ENCODE results near the gene KY. TPM values are rescaled to one million over a fixed set of nuclear protein-coding genes. Genes with fewer than 3 reads are reported as not detected.
"Not testable (repeated sequence)": the region's sequence is repeated elsewhere in the genome, so short reads cannot be mapped to it uniquely, and the experiment has no call there.

KY gene
- total RNA-seq, 6 donors from 2014 or later = 0.11 to 2.1 (median 0.38) TPM; not detected in 2

GRCh38 chr3:134579141-134579665, 71.6 kb downstream of the KY start:
- Histone ChIP-seq H3K27me3 (no peaks in the 10 kb centered on the region), H3K27ac (no peak overlapping the region), H3K9me3 (peaks cover 0 to 6% (median 0%) of the 10 kb centered on the region in 4 donors), H3K4me1 (no peaks in the 10 kb centered on the region), H3K36me3 (no peaks in the 10 kb centered on the region), H3K4me3 (no peak overlapping the region)
- ATAC-seq (ENCODE audit: low FRiP score in 2 of 2) (no peak), DNase-seq (no peak)
- TF ChIP-seq POLR2AphosphoS5 (IDR thresholded peaks at IDR 0.05) (no peak), CTCF (IDR thresholded peaks at IDR 0.05) (no peak), EP300 (IDR thresholded peaks at IDR 0.05) (no peak), POLR2A (IDR thresholded peaks at IDR 0.05) (no peak)
- WGBS, 2 donors = 79 to 80% methylated on average over 3 of the region's 3 CpGs

- TF ChIP-seq POLR2AphosphoS5 (IDR thresholded peaks at IDR 0.05) (no peak), EP300 (IDR thresholded peaks at IDR 0.05) (no peak), POLR2A (IDR thresholded peaks at IDR 0.05) (no peak), CTCF (IDR thresholded peaks at IDR 0.05) (no peak)
- 92 to 97% methylated on average over 3 of the region's 3 CpGs for WGBS, 2 donors
- H3K9me3 ChIP-seq = peaks cover 0 to 3% (median 0%) of the 10 kb centered on the region in 4 donors
- H3K4me1 ChIP-seq = no peaks in the 10 kb centered on the region
- no peak overlapping the region for H3K27ac ChIP-seq
- DNase-seq (no peak), ATAC-seq (ENCODE audit: low FRiP score in 2 of 2) (no peak)
- H3K27me3 ChIP-seq = no peaks in the 10 kb centered on the region
- no peaks in the 10 kb centered on the region for H3K36me3 ChIP-seq
- H3K4me3 ChIP-seq = no peak overlapping the region
These were observed 74.0 kb downstream of the KY start for GRCh38 chr3:134576831-134577230.

GRCh38 chr3:134576426-134576825, 74.4 kb downstream of the KY start:
- DNase-seq = no peak
- Histone ChIP-seq H3K27me3 (no peaks in the 10 kb centered on the region), H3K4me1 (no peaks in the 10 kb centered on the region), H3K36me3 (no peaks in the 10 kb centered on the region), H3K27ac (no peak overlapping the region), H3K9me3 (peaks cover 0 to 3% (median 0%) of the 10 kb centered on the region in 4 donors), H3K4me3 (no peak overlapping the region)
- WGBS, 2 donors = 79 to 81% methylated on average over 6 of the region's 6 CpGs
- no peak for ATAC-seq (ENCODE audit: low FRiP score in 2 of 2)
- TF ChIP-seq CTCF (IDR thresholded peaks at IDR 0.05) (no peak), POLR2AphosphoS5 (IDR thresholded peaks at IDR 0.05) (no peak), POLR2A (IDR thresholded peaks at IDR 0.05) (no peak), EP300 (IDR thresholded peaks at IDR 0.05) (no peak)

- 94 to 95% methylated on average over 2 of the region's 2 CpGs for whole genome bisulfite sequencing, 2 donors
- not testable (repeated sequence) for H3K27me3 ChIP-seq; ATAC-seq (ENCODE audit: low FRiP score in 2 of 2); H3K36me3 ChIP-seq; H3K4me3 ChIP-seq; H3K4me1 ChIP-seq; H3K27ac ChIP-seq; DNase-seq
- H3K9me3 ChIP-seq = peaks cover 0 to 17% (median 5%) of the 10 kb centered on the region in 4 donors
These were observed 80.9 kb downstream of the KY start for GRCh38 chr3:134569899-134570298.

- no peaks in the 10 kb centered on the region for H3K27me3 ChIP-seq
- no peak for TF ChIP-seq POLR2A (IDR thresholded peaks at IDR 0.05)
- TF ChIP-seq POLR2AphosphoS5 (IDR thresholded peaks at IDR 0.05) = no peak
- H3K4me3 ChIP-seq = no peak overlapping the region
- H3K36me3 ChIP-seq = no peaks in the 10 kb centered on the region
- no peak overlapping the region for H3K27ac ChIP-seq
- ATAC-seq (ENCODE audit: low FRiP score in 2 of 2) = no peak
- peaks cover 0 to 17% (median 5%) of the 10 kb centered on the region in 4 donors for H3K9me3 ChIP-seq
- no peak for DNase-seq
- 79 to 87% methylated on average over 6 of the region's 6 CpGs for WGBS, 2 donors
- no peaks in the 10 kb centered on the region for H3K4me1 ChIP-seq
These were observed 82.0 kb downstream of the KY start for GRCh38 chr3:134568790-134569189.

- H3K27me3 ChIP-seq = no peaks in the 10 kb centered on the region
- H3K4me3 ChIP-seq = no peak overlapping the region
- 39 to 42% methylated on average over 3 to 4 of the region's 4 CpGs for WGBS, 2 donors
- TF ChIP-seq POLR2AphosphoS5 (IDR thresholded peaks at IDR 0.05) = no peak
- TF ChIP-seq CTCF (IDR thresholded peaks at IDR 0.05) = no peak
- no peak for TF ChIP-seq EP300 (IDR thresholded peaks at IDR 0.05)
- no peak for TF ChIP-seq POLR2A (IDR thresholded peaks at IDR 0.05)
- no peaks in the 10 kb centered on the region for H3K4me1 ChIP-seq
- H3K27ac ChIP-seq = no peak overlapping the region
- peaks cover 0 to 17% (median 3%) of the 10 kb centered on the region in 4 donors for H3K9me3 ChIP-seq
- H3K36me3 ChIP-seq = no peaks in the 10 kb centered on the region
- ATAC-seq (ENCODE audit: low FRiP score in 2 of 2) (no peak), DNase-seq (no peak)
These were observed 83.2 kb downstream of the KY start for GRCh38 chr3:134567605-134568004.
